ENCODE results near the gene NEDD8. TPM values are rescaled to one million over a fixed set of nuclear protein-coding genes. Genes with fewer than 3 reads are reported as not detected.
A peak's percentile ranks its signal among the peaks of the same experiment; 100 is the strongest.
"Not testable (repeated sequence)": the region's sequence is repeated elsewhere in the genome, so short reads cannot be mapped to it uniquely, and the experiment has no call there.

NEDD8 gene
- total RNA-seq, 1 experiment from 2014 or later = 129 TPM

- in situ Hi-C loops (cut with HindIII; ENCODE audit: low pct_unique_long_range_greater_than_20kb, low sequenced_read_pairs) = no loop called here
These were observed 2.2 kb upstream of the NEDD8 start for GRCh38 chr14:24234095-24235005.

GRCh38 chr14:24233538-24233866 is 1.3 kb upstream of the NEDD8 start:
- in situ Hi-C loops (cut with HindIII; ENCODE audit: low pct_unique_long_range_greater_than_20kb, low sequenced_read_pairs) = no loop called here
- no peak for DNase-seq (ENCODE audit: low read depth)

More at GRCh38 chr14:24234095-24235005, 2.2 kb upstream of the NEDD8 start:
- no peak for DNase-seq (ENCODE audit: low read depth)

GRCh38 chr14:24232645-24233537 is 724 bp upstream of the NEDD8 start, which contains the start of gene GMPR2:
Gene GMPR2 (plus strand): TSS chr14:24232929. CDS start chr14:24233254, 325 bp downstream.
- no peak for DNase-seq (ENCODE audit: low read depth)
- in situ Hi-C loops (cut with HindIII; ENCODE audit: low pct_unique_long_range_greater_than_20kb, low sequenced_read_pairs) = no loop called here

- no peak for DNase-seq (ENCODE audit: low read depth)
- in situ Hi-C loops (cut with HindIII; ENCODE audit: low pct_unique_long_range_greater_than_20kb, low sequenced_read_pairs) = no loop called here
These were observed 675 bp downstream of the NEDD8 start for GRCh38 chr14:24231263-24232120.

GRCh38 chr14:24228902-24229301 is 3.3 kb downstream of the NEDD8 start:
- in situ Hi-C loops (cut with HindIII; ENCODE audit: low pct_unique_long_range_greater_than_20kb, low sequenced_read_pairs) = no loop called here
- no peak for DNase-seq (ENCODE audit: low read depth)

GRCh38 chr14:24226473-24226872 is 5.7 kb downstream of the NEDD8 start:
- DNase-seq (ENCODE audit: low read depth) = no peak
- in situ Hi-C loops (cut with HindIII; ENCODE audit: low pct_unique_long_range_greater_than_20kb, low sequenced_read_pairs) = no loop called here

- in situ Hi-C loops (cut with HindIII; ENCODE audit: low pct_unique_long_range_greater_than_20kb, low sequenced_read_pairs) = no loop called here
- DNase-seq (ENCODE audit: low read depth) = no peak
These were observed 7.5 kb downstream of the NEDD8 start for GRCh38 chr14:24224618-24225071.

GRCh38 chr14:24222987-24223386 is 9.2 kb downstream of the NEDD8 start:
- DNase-seq (ENCODE audit: low read depth); in situ Hi-C loops (cut with HindIII; ENCODE audit: low pct_unique_long_range_greater_than_20kb, low sequenced_read_pairs): not testable (repeated sequence)

GRCh38 chr14:24219521-24219920 is 12.6 kb downstream of the NEDD8 start:
- in situ Hi-C loops (cut with HindIII; ENCODE audit: low pct_unique_long_range_greater_than_20kb, low sequenced_read_pairs) = no loop called here
- no peak for DNase-seq (ENCODE audit: low read depth)

GRCh38 chr14:24219080-24219479 is 13.1 kb downstream of the NEDD8 start:
- DNase-seq (ENCODE audit: low read depth) = no peak

GRCh38 chr14:24216876-24217275 is 15.3 kb downstream of the NEDD8 start:
- DNase-seq (ENCODE audit: low read depth); in situ Hi-C loops (cut with HindIII; ENCODE audit: low pct_unique_long_range_greater_than_20kb, low sequenced_read_pairs): not testable (repeated sequence)

More at GRCh38 chr14:24219080-24219479, 13.1 kb downstream of the NEDD8 start:
- in situ Hi-C loops (cut with HindIII; ENCODE audit: low pct_unique_long_range_greater_than_20kb, low sequenced_read_pairs) = no loop called here

- in situ Hi-C loops (cut with HindIII; ENCODE audit: low pct_unique_long_range_greater_than_20kb, low sequenced_read_pairs) = no loop called here
- DNase-seq (ENCODE audit: low read depth) = no peak
These were observed 15.8 kb downstream of the NEDD8 start for GRCh38 chr14:24216345-24216699.

GRCh38 chr14:24215495-24216344 is 16.4 kb downstream of the NEDD8 start, which contains the start of gene MDP1:
Gene MDP1 (minus strand): TSS chr14:24216066. CDS start chr14:24215955, 111 bp downstream.
- DNase-seq (ENCODE audit: low read depth) = peak; percentile 84
- in situ Hi-C loops (cut with HindIII; ENCODE audit: low pct_unique_long_range_greater_than_20kb, low sequenced_read_pairs) = no loop called here

GRCh38 chr14:24213866-24214662 is 18.1 kb downstream of the NEDD8 start:
- DNase-seq (ENCODE audit: low read depth) = no peak
- in situ Hi-C loops (cut with HindIII; ENCODE audit: low pct_unique_long_range_greater_than_20kb, low sequenced_read_pairs) = no loop called here

- in situ Hi-C loops (cut with HindIII; ENCODE audit: low pct_unique_long_range_greater_than_20kb, low sequenced_read_pairs) = no loop called here
- peak; percentile 97 for DNase-seq (ENCODE audit: low read depth)
These were observed 19.0 kb downstream of the NEDD8 start, which contains the start of gene CHMP4A for GRCh38 chr14:24212924-24213865. Gene CHMP4A (minus strand): TSS chr14:24213488. CDS start chr14:24213439, 49 bp downstream.

Data from Caki2 (cell line).